K562 (cell line): ENCODE results near the gene FGF9. TPM values are rescaled to one million over a fixed set of nuclear protein-coding genes. Genes with fewer than 3 reads are reported as not detected.

Experiments
- ATAC-seq: fragments of 200-7000 bp; cut with Tn5 transposase; 3 replicates; pipeline ENCODE4 v1.9.1; 2020; ENCODE audit warnings: moderate library complexity
- BruUV-seq: library from RNA; stranded (reverse); fragments of 400-500 nt; replicated peaks from 2 replicates; lab custom pipeline; 2021; lab: Mats Ljungman, UMichigan
- CTCF ChIA-PET: fragments of 300-600 bp; formaldehyde crosslinking; extraction: SDS; loops from one replicate; lab custom pipeline; 2021; ENCODE audit warnings: low intra/inter-chr PET ratio; lab: Yijun Ruan, JAX
- POLR2A ChIA-PET: fragments of 300-600, 350-650 bp; sonication (Branson Sonifier 250); formaldehyde crosslinking; extraction: SDS; loops from one replicate; lab custom pipeline; 2021; ENCODE audit warnings: antibody characterized with exemption, inconsistent platforms; lab: Yijun Ruan, JAX
- DNase-seq, 4 experiments: peaks; one replicate each; pipeline versions ENCODE4 v3.0.0 to v3.0.0-alpha.2; 2011 to 2018; ENCODE audit warnings: low spot score in 3 of 4, mixed read lengths in 3 of 4; ENCODE audit errors: extremely low read depth in 1 of 4
- FAIRE-seq: peaks from 2 replicates; lab custom pipeline; 2011; peaks lifted over from hg19 to GRCh38; lab: Jason Lieb, UNC
- H2AFZ ChIP-seq: 2 replicates; pipeline ENCODE4 v1.6.0; 2011; ENCODE audit warnings: low read depth, low read length, control low read depth, inconsistent platforms
- H3K27ac ChIP-seq: fragments of 200-600 bp; 3 replicates; pipeline ENCODE4 v1.8.0; 2011; ENCODE audit warnings: low read depth, mild to moderate bottlenecking, control low read depth, inconsistent platforms, low read length, moderate library complexity, mixed read lengths; ENCODE audit errors: extremely low read depth
- H3K27me3 ChIP-seq, 2 experiments: fragments of 300-600 bp in 1 of 2; 2 replicates in 1 of 2; 3 replicates in 1 of 2; pipeline versions ENCODE4 v1.6.0 to v1.8.0; 2011; ENCODE audit warnings: inconsistent platforms in 2 of 2, low read length in 2 of 2, mild to moderate bottlenecking in 1 of 2, mixed read lengths in 1 of 2, moderate library complexity in 1 of 2; ENCODE audit not compliant: control insufficient read depth in 2 of 2, insufficient read depth in 2 of 2
- H3K36me3 ChIP-seq: fragments of 300-600 bp; 3 replicates; pipeline ENCODE4 v1.8.0; 2011; ENCODE audit warnings: mild to moderate bottlenecking, low read length, inconsistent platforms; ENCODE audit not compliant: control insufficient read depth, insufficient read depth
- H3K4me1 ChIP-seq, 2 experiments: fragments of 200-600 bp in 1 of 2; replicated peaks in 1 of 2; 2 replicates in 1 of 2; 3 replicates in 1 of 2; pipeline versions ENCODE4 v1.5.1 to v1.8.0; 2011; ENCODE audit warnings: inconsistent platforms in 2 of 2, low read length in 2 of 2, mild to moderate bottlenecking in 1 of 2, mixed read lengths in 1 of 2, moderate library complexity in 1 of 2; ENCODE audit not compliant: control insufficient read depth in 2 of 2, insufficient read depth in 2 of 2
- H3K4me2 ChIP-seq: 2 replicates; pipeline ENCODE4 v1.6.1; 2011; ENCODE audit warnings: low read length, control low read depth, inconsistent platforms, mixed read lengths; ENCODE audit not compliant: insufficient read depth
- H3K4me3 ChIP-seq: fragments of 200-600 bp; sonication (generic), shearing (Covaris generic); 2 replicates; pipeline ENCODE4 v1.5.1; 2016; ENCODE audit warnings: control low read depth, inconsistent platforms
- H3K79me2 ChIP-seq: fragments of 200-600 bp; 3 replicates; pipeline ENCODE4 v1.8.0; 2011; ENCODE audit warnings: low read length, inconsistent platforms; ENCODE audit not compliant: control insufficient read depth, insufficient read depth
- H3K9ac ChIP-seq, 2 experiments: 2 replicates each; pipeline versions ENCODE4 v1.6.0 to v1.6.1; 2011; ENCODE audit warnings: low read depth in 2 of 2, low read length in 2 of 2, control low read depth in 1 of 2, inconsistent platforms in 1 of 2, mild to moderate bottlenecking in 1 of 2, mixed read lengths in 1 of 2; ENCODE audit not compliant: insufficient read depth in 1 of 2
- H3K9me1 ChIP-seq: one replicate; pipeline ENCODE4 v1.6.0; 2011; ENCODE audit warnings: inconsistent platforms, mild to moderate bottlenecking, low read length, moderate library complexity; ENCODE audit not compliant: control insufficient read depth, insufficient read depth
- H3K9me3 ChIP-seq: replicated peaks from 2 replicates; pipeline ENCODE4 v1.5.1; 2011; ENCODE audit warnings: low read depth, low read length, inconsistent platforms; ENCODE audit not compliant: control insufficient read depth, insufficient read depth
- H4K20me1 ChIP-seq: replicated peaks from 2 replicates; pipeline ENCODE4 v1.6.1; 2011; ENCODE audit warnings: low read length, inconsistent platforms, mixed read lengths; ENCODE audit not compliant: control insufficient read depth, insufficient read depth
- CREBBP ChIP-seq: IDR thresholded peaks from one replicate; pipeline ENCODE4 v1.6.1; 2012; ENCODE audit warnings: low read depth, mild to moderate bottlenecking, control low read depth, inconsistent platforms, low read length
- ETV1 ChIP-seq: fragments of 450-650 bp; conservative IDR thresholded peaks from 2 replicates; pipeline ENCODE4 v1.6.1; 2016; ENCODE audit warnings: missing genetic modification characterization, control low read depth, low read depth, missing compliant biosample characterization
- HLTF ChIP-seq: fragments of 450-650 bp; IDR thresholded peaks from 2 replicates; pipeline ENCODE4 v1.6.1; 2016
- NCOA6 ChIP-seq: fragments of 450-650 bp; IDR thresholded peaks from 2 replicates; pipeline ENCODE4 v1.6.1; 2017; ENCODE audit warnings: mild to moderate bottlenecking
- PHB2 ChIP-seq: fragments of 450-650 bp; IDR thresholded peaks from 2 replicates; pipeline ENCODE4 v1.6.1; 2017; ENCODE audit warnings: low read depth
- STAG1 ChIP-seq: sonication (generic); formaldehyde crosslinking; IDR thresholded peaks from 2 replicates; pipeline ENCODE4 v1.5.0; 2020; ENCODE audit warnings: missing genetic modification reagents, borderline replicate concordance
- ZFX ChIP-seq: sonication (generic); formaldehyde crosslinking; IDR thresholded peaks from 2 replicates; pipeline ENCODE4 v1.8.0; 2022; ENCODE audit warnings: mild to moderate bottlenecking, missing genetic modification reagents, moderate library complexity
- ZNF12 ChIP-seq: sonication (generic); formaldehyde crosslinking; IDR thresholded peaks from 2 replicates; pipeline ENCODE4 v1.4.0; 2020; ENCODE audit warnings: mild to moderate bottlenecking, missing genetic modification reagents
- ZNF146 ChIP-seq: IDR thresholded peaks from one replicate; pipeline ENCODE4 v1.6.1; 2018; ENCODE audit warnings: missing compliant biosample characterization; ENCODE audit not compliant: unreplicated experiment
- ZNF507 ChIP-seq: conservative IDR thresholded peaks from 2 replicates; pipeline ENCODE4 v1.6.1; 2017; ENCODE audit warnings: missing genetic modification characterization, missing compliant biosample characterization
- WGBS: fragments of 100-300 bp; shearing (Covaris generic); methylation state at CpG from one replicate; pipeline ENCODE4 v1.1.6; 2016; ENCODE audit warnings: low coverage, mixed read lengths; ENCODE audit not compliant: insufficient coverage; ENCODE audit errors: missing lambda C conversion rate; 5-methylcytosine and 5-hydroxymethylcytosine counted together
- in situ Hi-C: fragments of 300-500 bp; cut with MboI; formaldehyde crosslinking; loops from 4 replicates; pipeline ENCODE4 v1.15.0; 2018; ENCODE audit warnings: inconsistent platforms, mixed read lengths
- intact Hi-C: fragments of 100-400 bp; cut with micrococcal nuclease; formaldehyde crosslinking; loops from 2 replicates; pipeline ENCODE4 v1.14.2; 2022
- polyA plus RNA-seq, 8 experiments: library from polyadenylated mRNA; depleted of rRNA in 4 of 8; stranded (reverse) in 5 of 8; unstranded in 3 of 8; fragments of >200 nt; fragmentation: Nextera tagmentation in 2 of 8; fragmentation: Illumina TruSeq in 1 of 8; extraction: Ambion mirVana in 2 of 8; extraction: Trizol in 1 of 8; gene quantifications; 2 replicates each; pipeline versions ENCODE4 v1.2.1 to v1.2.3, GENCODE V29; 2011 to 2014; ENCODE audit warnings: inconsistent platforms in 1 of 8, missing spikeins in 1 of 8
- total RNA-seq, 7 experiments: library from RNA; depleted of rRNA in 6 of 7; stranded (reverse); fragments of >200 nt in 6 of 7; fragmentation: Illumina TruSeq in 2 of 7; extraction: Trizol in 2 of 7; gene quantifications; 2 replicates each; pipeline versions ENCODE4 v1.2.1 to v1.2.3, GENCODE V29; 2011 to 2021; ENCODE audit warnings: low replicate concordance in 1 of 7

The FGF9 gene
- total and polyA plus RNA-seq, 9 of the 15 experiments (the other 6 are each of a cell fraction or from before 2014, with no cell fraction given) = not detected

GRCh38 chr13:21668732-21669275, 2.1 kb upstream of the FGF9 start:
- POLR2A ChIA-PET = interaction anchor here (1.4 kb wide), 1 partner anchor 9 kb away, joined by 4 read pairs; no protein-coding TSS in a partner anchor
- 39% methylated on average over 19 of the region's 23 CpGs for WGBS
- H3K79me2 ChIP-seq = no peaks in the 10 kb centered on the region
- H3K4me1 ChIP-seq = peaks cover 2 to 28% of the 10 kb centered on the region in 2 experiments; a peak in 3 of 5 replicates
- ATAC-seq (no peak), FAIRE-seq (no peak), DNase-seq (no peak)
- no peaks in the 10 kb centered on the region for H3K9me1 ChIP-seq
- no peaks in the 10 kb centered on the region for H4K20me1 ChIP-seq
- H3K27ac ChIP-seq = no peak overlapping the region
- no peak overlapping the region for H3K9ac ChIP-seq
- no peaks in the 10 kb centered on the region for H3K9me3 ChIP-seq
- no peaks in the 10 kb centered on the region for H3K36me3 ChIP-seq
- TF ChIP-seq CREBBP (no peak), ZNF146 (CRISPR knock-in tag) (no peak), STAG1 (CRISPR knock-in tag) (no peak), NCOA6 (no peak), PHB2 (no peak), ZNF507 (tag) (no peak), HLTF (no peak), ZNF12 (CRISPR knock-in tag) (no peak), ZFX (CRISPR knock-in tag) (no peak), ETV1 (tag) (no peak)
- H3K27me3 ChIP-seq = peaks cover 26 to 38% of the 10 kb centered on the region in 2 experiments; a peak in 4 of 5 replicates
- no peak overlapping the region for H3K4me2 ChIP-seq
- intact Hi-C loops = no loop called here
- in situ Hi-C loops = no loop called here
- H3K4me3 ChIP-seq = no peak overlapping the region
- CTCF ChIA-PET = no interaction called here
- no peak overlapping the region for H2AFZ ChIP-seq
- BruUV-seq = no TSS peak
